ENCODE data around the gene YWHAB. TPM values are rescaled to one million over a fixed set of nuclear protein-coding genes. Genes with fewer than 3 reads are reported as not detected.
A peak's percentile ranks its signal among the peaks of the same experiment; 100 is the strongest.

The YWHAB gene
- total RNA-seq, 3 donors from 2014 or later = 196 to 265 (median 251) TPM

DNA sequence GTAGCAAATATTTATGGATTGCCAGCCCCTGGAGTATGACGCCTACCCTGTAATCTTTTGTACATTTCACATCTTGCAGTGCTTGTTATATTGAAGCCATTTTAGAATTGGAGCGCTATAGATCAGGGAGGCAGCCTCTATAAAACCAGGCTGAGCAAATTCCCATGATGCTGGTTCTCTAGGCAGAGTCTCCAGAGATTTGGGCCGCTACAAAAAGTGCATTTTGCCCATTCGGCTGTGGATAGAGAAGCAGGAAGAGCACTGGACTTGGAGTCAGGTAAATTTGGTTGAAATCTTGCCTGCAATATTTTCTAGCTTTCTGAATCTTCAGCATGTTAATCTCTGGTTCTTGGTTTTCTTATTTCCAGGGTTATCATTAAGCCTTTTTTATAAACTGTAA lies 2.0 kb downstream of the YWHAB start:
- intact Hi-C loops (cut with DNase I, micrococcal nuclease) = no loop called here
- TF ChIP-seq, protein P1, sequence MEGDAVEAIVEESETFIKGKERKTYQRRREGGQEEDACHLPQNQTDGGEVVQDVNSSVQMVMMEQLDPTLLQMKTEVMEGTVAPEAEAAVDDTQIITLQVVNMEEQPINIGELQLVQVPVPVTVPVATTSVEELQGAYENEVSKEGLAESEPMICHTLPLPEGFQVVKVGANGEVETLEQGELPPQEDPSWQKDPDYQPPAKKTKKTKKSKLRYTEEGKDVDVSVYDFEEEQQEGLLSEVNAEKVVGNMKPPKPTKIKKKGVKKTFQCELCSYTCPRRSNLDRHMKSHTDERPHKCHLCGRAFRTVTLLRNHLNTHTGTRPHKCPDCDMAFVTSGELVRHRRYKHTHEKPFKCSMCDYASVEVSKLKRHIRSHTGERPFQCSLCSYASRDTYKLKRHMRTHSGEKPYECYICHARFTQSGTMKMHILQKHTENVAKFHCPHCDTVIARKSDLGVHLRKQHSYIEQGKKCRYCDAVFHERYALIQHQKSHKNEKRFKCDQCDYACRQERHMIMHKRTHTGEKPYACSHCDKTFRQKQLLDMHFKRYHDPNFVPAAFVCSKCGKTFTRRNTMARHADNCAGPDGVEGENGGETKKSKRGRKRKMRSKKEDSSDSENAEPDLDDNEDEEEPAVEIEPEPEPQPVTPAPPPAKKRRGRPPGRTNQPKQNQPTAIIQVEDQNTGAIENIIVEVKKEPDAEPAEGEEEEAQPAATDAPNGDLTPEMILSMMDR (IDR thresholded peaks at IDR 0.05) = no peak
- Histone ChIP-seq H3K4me1 (ENCODE audit: low read depth) (peaks cover 42% of the 10 kb centered on the region), H3K36me3 (ENCODE audit: low read depth) (no peaks in the 10 kb centered on the region), H3K4me3 (no peak overlapping the region), H3K9me3 (no peaks in the 10 kb centered on the region)
- DNase-seq (no peak), ATAC-seq (no peak)

DNA sequence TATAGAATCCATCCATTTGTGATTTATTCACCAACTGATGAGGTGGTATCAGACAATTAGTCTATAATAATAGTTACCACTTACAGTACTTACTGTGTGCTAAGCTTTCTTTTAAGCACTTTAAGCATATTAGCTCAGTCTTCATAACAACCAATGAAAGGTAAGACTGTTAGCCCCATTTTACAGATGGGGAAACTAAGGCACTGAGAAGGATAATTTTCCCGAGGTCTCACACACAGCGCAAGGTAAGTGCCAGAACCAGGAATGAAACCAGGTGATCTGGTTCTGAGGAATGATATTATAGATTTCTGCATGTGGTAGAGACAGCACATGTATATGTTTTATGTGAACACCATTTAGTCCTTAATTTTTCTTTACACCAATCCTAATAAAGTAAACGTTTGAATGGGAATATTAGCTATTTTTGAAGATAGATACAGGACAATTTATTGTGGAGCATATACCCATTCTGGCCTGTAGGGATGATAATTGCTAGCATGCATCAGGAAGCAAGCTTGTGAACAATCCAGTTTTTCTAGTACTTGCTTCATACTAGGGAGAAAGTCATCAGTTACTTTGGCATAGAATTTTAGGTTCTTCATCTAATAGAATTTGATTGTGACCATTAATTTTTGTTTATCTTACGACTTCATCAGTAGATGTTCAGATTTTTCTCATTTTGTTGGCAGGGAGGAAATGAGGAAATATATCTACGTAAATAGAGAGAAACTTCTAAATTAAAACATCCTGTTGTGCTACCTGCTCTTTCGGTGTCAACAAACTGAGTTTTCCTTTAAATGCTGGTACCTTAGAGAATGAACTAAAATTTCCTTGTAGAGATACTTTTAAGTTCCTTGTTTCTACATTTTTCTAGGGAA lies 3.0 kb downstream of the YWHAB start:
- Histone ChIP-seq H3K4me1 (ENCODE audit: low read depth) (peaks cover 42% of the 10 kb centered on the region), H3K4me3 (no peak overlapping the region), H3K9me3 (no peaks in the 10 kb centered on the region), H3K36me3 (ENCODE audit: low read depth) (no peaks in the 10 kb centered on the region)
- no peak for ATAC-seq
- DNase-seq = no peak
- TF ChIP-seq, protein P1 (IDR thresholded peaks at IDR 0.05) = no peak
- intact Hi-C loops (cut with DNase I, micrococcal nuclease) = no loop called here

DNA sequence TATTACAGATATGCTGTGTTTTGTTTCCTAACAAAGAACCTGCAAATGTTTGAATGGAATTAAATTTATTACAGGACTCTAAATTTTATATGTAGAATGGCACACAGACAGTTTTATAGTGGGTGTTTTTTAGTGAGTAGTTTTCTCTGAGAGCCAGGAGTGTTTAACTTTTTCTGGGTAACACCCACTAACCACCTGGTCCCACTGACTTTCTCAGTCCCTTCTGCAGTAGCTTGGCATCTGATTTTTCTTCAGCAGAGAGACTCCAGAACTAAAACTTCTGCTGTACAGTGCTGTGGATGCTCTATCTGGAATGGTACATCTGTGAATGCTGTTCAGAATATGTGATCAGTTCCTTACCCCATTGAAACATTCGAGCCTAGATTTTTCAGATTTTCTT lies 6.3 kb downstream of the YWHAB start:
- intact Hi-C loops (cut with DNase I, micrococcal nuclease) = no loop called here
- no peak for DNase-seq
- peak; percentile 39 for ATAC-seq
- Histone ChIP-seq H3K9me3 (no peaks in the 10 kb centered on the region), H3K4me1 (ENCODE audit: low read depth) (peaks cover 51% of the 10 kb centered on the region), H3K4me3 (no peak overlapping the region), H3K36me3 (ENCODE audit: low read depth) (no peaks in the 10 kb centered on the region)
- TF ChIP-seq, protein P1 (IDR thresholded peaks at IDR 0.05) = no peak

DNA sequence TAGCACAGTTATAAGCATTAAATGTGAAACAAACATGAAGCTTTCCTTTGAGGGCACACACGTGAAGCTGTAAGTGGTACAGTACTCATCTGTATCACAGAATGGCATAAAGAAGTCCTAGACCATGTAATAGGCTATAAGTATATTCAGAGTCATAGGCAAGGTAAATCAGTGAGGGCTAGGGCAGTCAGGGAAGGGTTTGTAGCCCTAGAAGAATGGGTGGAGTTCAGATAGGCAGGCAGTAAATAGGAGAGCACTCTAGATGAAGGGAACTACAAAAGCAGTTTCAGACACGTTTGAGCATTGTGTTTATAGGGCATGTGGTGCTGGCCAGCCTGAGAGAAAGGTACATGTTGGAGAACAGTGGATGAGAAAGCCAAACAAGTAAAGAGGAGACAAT lies 9.5 kb downstream of the YWHAB start:
- Histone ChIP-seq H3K9me3 (no peaks in the 10 kb centered on the region), H3K36me3 (ENCODE audit: low read depth) (peaks cover 3% of the 10 kb centered on the region), H3K4me1 (ENCODE audit: low read depth) (peaks cover 35% of the 10 kb centered on the region), H3K4me3 (no peak overlapping the region)
- intact Hi-C loops (cut with DNase I, micrococcal nuclease) = no loop called here
- no peak for DNase-seq
- TF ChIP-seq, protein P1 (IDR thresholded peaks at IDR 0.05) = no peak
- ATAC-seq = peak; percentile 64

DNA sequence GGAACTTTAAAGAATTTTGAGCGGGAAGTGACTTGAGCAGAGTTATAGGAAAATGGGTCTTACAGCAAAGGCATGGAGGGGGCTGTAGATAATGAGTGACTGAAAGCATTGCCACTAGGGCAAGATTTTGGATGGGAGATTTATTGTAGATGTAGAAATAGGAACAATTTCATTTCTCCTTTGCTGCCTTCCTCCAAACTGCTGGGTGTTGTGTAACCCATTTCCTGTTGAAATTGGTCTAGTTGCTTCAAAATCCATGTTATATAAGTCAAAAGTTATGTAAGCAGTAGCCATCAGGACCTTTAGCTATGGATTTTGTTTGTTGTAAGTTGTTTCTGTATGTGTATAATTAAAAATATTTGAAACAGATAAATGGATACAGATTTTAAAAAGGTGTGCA lies 11.1 kb downstream of the YWHAB start:
- H3K4me1 ChIP-seq (ENCODE audit: low read depth) = peaks cover 22% of the 10 kb centered on the region
- no peaks in the 10 kb centered on the region for H3K9me3 ChIP-seq
- DNase-seq (no peak), ATAC-seq (no peak)
- peaks cover 3% of the 10 kb centered on the region for H3K36me3 ChIP-seq (ENCODE audit: low read depth)
- TF ChIP-seq, protein P1 (IDR thresholded peaks at IDR 0.05) = no peak
- no peak overlapping the region for H3K4me3 ChIP-seq
- intact Hi-C loops (cut with DNase I, micrococcal nuclease) = no loop called here
